H1 (cell line): ENCODE data around the gene FXR1. TPM values are rescaled to one million over a fixed set of nuclear protein-coding genes. Genes with fewer than 3 reads are reported as not detected.

ENCODE experiments used
- CTCF ChIA-PET: fragments of 300-600 bp; sonication (Branson Sonifier 250); formaldehyde crosslinking; loops from one replicate; lab custom pipeline; 2021; ENCODE audit not compliant: partially characterized antibody; lab: Charles Lee
- POLR2A ChIA-PET: fragments of 300-600 bp; sonication (Branson Sonifier 250); formaldehyde crosslinking; loops from one replicate; lab custom pipeline; 2021; ENCODE audit warnings: inconsistent platforms; ENCODE audit not compliant: partially characterized antibody; lab: Charles Lee
- DNase-seq, 2 experiments: peaks; one replicate each; pipeline versions ENCODE4 v3.0.0 to v3.0.0-alpha.2; 2010 to 2022; ENCODE audit warnings: low spot score in 2 of 2, low read depth in 1 of 2, mixed read lengths in 1 of 2
- FAIRE-seq: peaks from 2 replicates; lab custom pipeline; 2011; peaks lifted over from hg19 to GRCh38; lab: Jason Lieb, UNC
- H2AFZ ChIP-seq: 2 replicates; pipeline ENCODE4 v1.8.1; 2012; ENCODE audit warnings: low read length, inconsistent platforms
- H2AK5ac ChIP-seq: 2 replicates; pipeline ENCODE4 v1.6.1; 2013; ENCODE audit warnings: low read depth, low read length
- H2BK120ac ChIP-seq: replicated peaks from 2 replicates; pipeline ENCODE3; 2013; ENCODE audit warnings: low read depth, low read length, inconsistent platforms
- H2BK12ac ChIP-seq: 2 replicates; pipeline ENCODE4 v1.6.1; 2013; ENCODE audit warnings: low read depth, low read length
- H2BK15ac ChIP-seq: 2 replicates; pipeline ENCODE4 v1.6.1; 2013; ENCODE audit warnings: low read length
- H2BK20ac ChIP-seq: 2 replicates; pipeline ENCODE4 v1.6.1; 2013; ENCODE audit warnings: low read length
- H2BK5ac ChIP-seq: 2 replicates; pipeline ENCODE4 v1.6.1; 2013; ENCODE audit warnings: low read depth, low read length
- H3K14ac ChIP-seq: 2 replicates; pipeline ENCODE4 v1.6.1; 2013; ENCODE audit warnings: inconsistent platforms; ENCODE audit not compliant: insufficient read length
- H3K18ac ChIP-seq: 2 replicates; pipeline ENCODE4 v1.6.1; 2013; ENCODE audit warnings: low read length; ENCODE audit errors: extremely low read depth
- H3K23ac ChIP-seq: 2 replicates; pipeline ENCODE4 v1.6.1; 2013; ENCODE audit warnings: inconsistent platforms; ENCODE audit not compliant: insufficient read length
- H3K23me2 ChIP-seq: 2 replicates; pipeline ENCODE4 v1.6.1; 2013; ENCODE audit warnings: low read depth, low read length
- H3K27ac ChIP-seq: 2 replicates; pipeline ENCODE4 v1.6.1; 2011; ENCODE audit warnings: low read depth, low read length, inconsistent platforms
- H3K27me3 ChIP-seq, 4 experiments: replicated peaks in 1 of 4; 1 replicate in 1 of 4; 2 replicates in 3 of 4; pipeline versions ENCODE4 v1.6.1 to v1.8.1; 2011 to 2013; ENCODE audit warnings: low read length in 3 of 4, mild to moderate bottlenecking in 3 of 4, inconsistent platforms in 2 of 4, mixed read lengths in 2 of 4, moderate library complexity in 1 of 4; ENCODE audit not compliant: control insufficient read depth in 3 of 4, insufficient read depth in 3 of 4; ENCODE audit errors: extremely low read depth in 1 of 4
- H3K36me3 ChIP-seq, 4 experiments: 2 replicates each; pipeline versions ENCODE4 v1.6.1 to v1.8.1; 2011 to 2013; ENCODE audit warnings: mild to moderate bottlenecking in 4 of 4, low read length in 3 of 4, moderate library complexity in 2 of 4, control low read depth in 1 of 4, inconsistent platforms in 1 of 4; ENCODE audit not compliant: insufficient read depth in 4 of 4, control insufficient read depth in 2 of 4
- H3K4ac ChIP-seq: replicated peaks from 2 replicates; pipeline ENCODE3; 2013; ENCODE audit warnings: low read length, low read depth, mixed read lengths, inconsistent platforms; ENCODE audit not compliant: insufficient read length
- H3K4me1 ChIP-seq, 4 experiments: replicated peaks in 1 of 4; 1 replicate in 1 of 4; 2 replicates in 3 of 4; pipeline versions ENCODE4 v1.6.1 to v1.8.1; 2011 to 2013; ENCODE audit warnings: low read length in 3 of 4, inconsistent platforms in 2 of 4, mixed read lengths in 1 of 4; ENCODE audit not compliant: insufficient read depth in 4 of 4, control insufficient read depth in 3 of 4
- H3K4me2 ChIP-seq, 2 experiments: 2 replicates each; pipeline versions ENCODE4 v1.6.1 to v1.8.1; 2011 to 2013; ENCODE audit warnings: low read depth in 2 of 2, low read length in 2 of 2, control low read depth in 1 of 2, inconsistent platforms in 1 of 2, mild to moderate bottlenecking in 1 of 2; ENCODE audit not compliant: insufficient read depth in 1 of 2
- H3K4me3 ChIP-seq, 4 experiments: fragments of 200-600, 300-600 bp in 1 of 4; sonication (generic), shearing (Covaris generic), sonication (Bioruptor Twin) in 1 of 4; 2 replicates each; pipeline versions ENCODE4 v1.5.1 to v1.8.1; 2011 to 2016; ENCODE audit warnings: low read length in 4 of 4, low read depth in 3 of 4, control low read depth in 2 of 4, inconsistent platforms in 2 of 4, mild to moderate bottlenecking in 2 of 4, mixed read lengths in 1 of 4, moderate library complexity in 1 of 4; ENCODE audit not compliant: insufficient read depth in 2 of 4; ENCODE audit errors: extremely low read depth in 1 of 4
- H3K56ac ChIP-seq: replicated peaks from 2 replicates; pipeline ENCODE3; 2013; ENCODE audit warnings: low read depth, mild to moderate bottlenecking, mixed read lengths, low read length, inconsistent platforms; ENCODE audit not compliant: insufficient read length
- H3K79me1 ChIP-seq: 2 replicates; pipeline ENCODE4 v1.6.1; 2013; ENCODE audit warnings: low read depth, low read length, control low read depth
- H3K79me2 ChIP-seq, 2 experiments: 2 replicates each; pipeline versions ENCODE4 v1.6.1 to v1.8.1; 2012 to 2013; ENCODE audit warnings: low read length in 2 of 2, mild to moderate bottlenecking in 2 of 2, inconsistent platforms in 1 of 2; ENCODE audit not compliant: insufficient read depth in 2 of 2, control insufficient read depth in 1 of 2
- H3K9ac ChIP-seq, 4 experiments: replicated peaks in 1 of 4; 1 replicate in 1 of 4; 2 replicates in 3 of 4; pipeline versions ENCODE4 v1.6.1 to v1.8.1; 2011 to 2013; ENCODE audit warnings: low read depth in 3 of 4, low read length in 3 of 4, control low read depth in 2 of 4, mild to moderate bottlenecking in 2 of 4, moderate library complexity in 2 of 4, inconsistent platforms in 1 of 4; ENCODE audit errors: extremely low read depth in 1 of 4
- H3K9me3 ChIP-seq, 2 experiments: 2 replicates each; pipeline versions ENCODE4 v1.6.1 to v1.8.1; 2012 to 2013; ENCODE audit warnings: mild to moderate bottlenecking in 2 of 2, moderate library complexity in 2 of 2, control low read depth in 1 of 2, inconsistent platforms in 1 of 2, low read depth in 1 of 2, low read length in 1 of 2, mixed read lengths in 1 of 2; ENCODE audit not compliant: insufficient read depth in 2 of 2
- H4K20me1 ChIP-seq, 2 experiments: replicated peaks in 1 of 2; 2 replicates each; pipeline versions ENCODE3 to v1.8.1; 2011 to 2013; ENCODE audit warnings: inconsistent platforms in 2 of 2, low read length in 2 of 2, mild to moderate bottlenecking in 1 of 2; ENCODE audit not compliant: insufficient read depth in 2 of 2, control insufficient read depth in 1 of 2
- H4K5ac ChIP-seq: 2 replicates; pipeline ENCODE4 v1.6.1; 2013; ENCODE audit warnings: low read length, low read depth, mixed read lengths, inconsistent platforms; ENCODE audit not compliant: insufficient read length
- H4K8ac ChIP-seq: 2 replicates; pipeline ENCODE4 v1.8.0; 2013; ENCODE audit warnings: mild to moderate bottlenecking, moderate library complexity, low read length, inconsistent platforms; ENCODE audit not compliant: insufficient read depth; ENCODE audit errors: extremely low read depth
- H4K91ac ChIP-seq: replicated peaks from 2 replicates; pipeline ENCODE3; 2013; ENCODE audit warnings: low read length, mixed read lengths, inconsistent platforms; ENCODE audit not compliant: insufficient read length
- BRCA1 ChIP-seq: IDR thresholded peaks from 2 replicates; pipeline ENCODE4 v1.6.1; 2012; ENCODE audit warnings: low read depth, low read length, improper control_type of control experiment
- CEBPB ChIP-seq: IDR thresholded peaks from 2 replicates; pipeline ENCODE4 v1.6.1; 2012; ENCODE audit warnings: low read depth, low read length
- CREB1 ChIP-seq: IDR thresholded peaks from 2 replicates; pipeline ENCODE4 v1.6.1; 2012; ENCODE audit warnings: inconsistent platforms
- EGR1 ChIP-seq: IDR thresholded peaks from 2 replicates; pipeline ENCODE4 v1.6.1; 2011; ENCODE audit warnings: low read depth, low read length, borderline replicate concordance
- GTF2F1 ChIP-seq: IDR thresholded peaks from 2 replicates; pipeline ENCODE4 v1.6.1; 2012; ENCODE audit warnings: low read depth, low read length, improper control_type of control experiment, borderline replicate concordance
- JUND ChIP-seq: IDR thresholded peaks from 2 replicates; pipeline ENCODE4 v1.6.1; 2011; ENCODE audit warnings: mild to moderate bottlenecking, improper control_type of control experiment, low read length
- KDM4A ChIP-seq: IDR thresholded peaks from one replicate; pipeline ENCODE4 v1.7.1; 2012; ENCODE audit warnings: low read depth, mild to moderate bottlenecking, moderate library complexity, low read length, inconsistent platforms; ENCODE audit not compliant: severe bottlenecking
- NANOG ChIP-seq: IDR thresholded peaks from 2 replicates; pipeline ENCODE4 v1.6.1; 2011; ENCODE audit warnings: low read length, low read depth, mild to moderate bottlenecking, inconsistent platforms; ENCODE audit not compliant: insufficient read depth, poor library complexity, severe bottlenecking
- RBBP5 ChIP-seq: IDR thresholded peaks from 2 replicates; pipeline ENCODE4 v1.7.1; 2012; ENCODE audit warnings: low read depth, mild to moderate bottlenecking, inconsistent platforms, low read length, moderate library complexity, borderline replicate concordance
- SP1 ChIP-seq: IDR thresholded peaks from 2 replicates; pipeline ENCODE4 v1.6.1; 2011; ENCODE audit warnings: low read depth, low read length
- polyA plus RNA-seq, 7 experiments: library from polyadenylated mRNA; depleted of rRNA in 3 of 7; stranded (reverse) in 5 of 7; unstranded in 2 of 7; fragments of >200 nt in 5 of 7; fragments of 200-250 nt in 2 of 7; gene quantifications; 1 replicate in 5 of 7; 2 replicates in 1 of 7; 4 replicates in 1 of 7; pipeline versions ENCODE4 v1.2.1 to v1.2.3, GENCODE V29; 2011 to 2013; ENCODE audit warnings: missing spikeins in 2 of 7, mixed read lengths in 2 of 7
- total RNA-seq: library from RNA; stranded (reverse); fragmentation: NEBNext Ultra II Directional; extraction: Animal tissue kit (Norgen Biotek cat#: 25700); gene quantifications from 2 replicates; pipeline ENCODE4 v1.2.1, GENCODE V29; 2021
- TF ChIP-seq, protein P1 (sequence below), 3 experiments: IDR thresholded peaks; 1 replicate in 2 of 3; 2 replicates in 1 of 3; pipeline versions ENCODE4 v1.5.1 to v1.6.1; 2011; ENCODE audit warnings: low read length in 3 of 3, mild to moderate bottlenecking in 3 of 3, inconsistent platforms in 2 of 3, low read depth in 1 of 3, moderate library complexity in 1 of 3; ENCODE audit not compliant: insufficient read depth in 1 of 3; ENCODE audit errors: control extremely low read depth in 1 of 3

The FXR1 gene
- total and polyA plus RNA-seq, 2 of the 8 experiments (the other 6 are each of a cell fraction or from before 2014, with no cell fraction given): 108 to 283 TPM

DNA sequence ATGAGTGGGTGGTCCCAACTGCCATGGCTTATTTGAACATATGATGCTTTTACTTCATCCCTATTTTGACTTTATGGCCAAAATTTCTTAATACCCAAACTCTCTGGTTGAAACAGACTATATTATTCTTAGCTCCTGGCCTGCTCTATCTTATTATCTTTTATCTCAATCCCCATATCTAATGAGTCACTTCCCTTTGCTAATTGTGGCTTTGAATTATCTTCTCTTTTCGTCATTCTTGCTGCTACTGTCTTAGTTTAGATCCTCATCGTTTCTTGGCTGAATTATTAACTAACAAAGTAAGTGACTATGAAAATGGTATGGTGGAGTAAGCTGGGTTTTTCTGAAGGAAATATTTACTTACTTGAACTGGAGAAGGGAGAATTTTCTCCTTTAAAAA lies 105.2 kb downstream of the FXR1 start (continued):
- no peak for TF ChIP-seq NANOG

DNA sequence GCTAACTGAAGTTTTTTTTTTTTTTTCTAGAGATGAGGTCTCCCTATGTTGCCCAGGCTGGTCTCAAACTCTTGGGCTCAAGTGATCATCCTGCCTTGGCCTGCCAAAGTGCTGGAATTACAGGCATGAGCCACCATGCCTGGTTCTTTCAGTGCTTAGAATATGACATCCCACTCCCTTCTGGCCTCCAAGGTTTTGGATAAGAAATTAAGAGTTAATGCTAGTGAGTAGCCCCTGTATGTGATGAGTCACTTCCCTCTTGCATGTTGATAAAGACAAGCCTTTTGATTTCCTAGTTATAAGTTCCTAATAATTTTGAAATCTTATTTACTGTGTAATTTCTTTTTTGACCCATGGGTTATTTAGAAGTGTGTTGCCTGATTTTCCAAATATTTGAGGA lies 112.7 kb downstream of the FXR1 start:
- H2AK5ac ChIP-seq: no peak overlapping the region
- H3K18ac ChIP-seq: no peak overlapping the region
- no peak overlapping the region for H2BK20ac ChIP-seq
- H4K8ac ChIP-seq: no peak overlapping the region
- H2BK5ac ChIP-seq: no peak overlapping the region
- H3K4ac ChIP-seq: no peak overlapping the region
- no peak overlapping the region for H3K4me3 ChIP-seq
- H2BK12ac ChIP-seq: no peak overlapping the region
- H3K79me1 ChIP-seq: no peaks in the 10 kb centered on the region
- no peaks in the 10 kb centered on the region for H4K20me1 ChIP-seq
- H3K56ac ChIP-seq: no peak overlapping the region
- H2BK15ac ChIP-seq: no peak overlapping the region
- no peaks in the 10 kb centered on the region for H3K79me2 ChIP-seq
- DNase-seq: no peak
- H3K9ac ChIP-seq: no peak overlapping the region
- no peak overlapping the region for H4K5ac ChIP-seq
- H3K27me3 ChIP-seq: no peaks in the 10 kb centered on the region
- H3K14ac ChIP-seq: no peak overlapping the region
- no peaks in the 10 kb centered on the region for H3K23me2 ChIP-seq
- H3K27ac ChIP-seq: no peak overlapping the region
- no peak overlapping the region for H2BK120ac ChIP-seq
- no peak overlapping the region for H4K91ac ChIP-seq
- peaks cover 4 to 5% of the 10 kb centered on the region in 2 experiments; a peak in 2 of 4 replicates for H3K9me3 ChIP-seq
- H2AFZ ChIP-seq: no peak overlapping the region
- no peaks in the 10 kb centered on the region for H3K4me1 ChIP-seq
- CTCF ChIA-PET: no interaction called here
- no peak for FAIRE-seq
- POLR2A ChIA-PET: no interaction called here
- H3K36me3 ChIP-seq: no peaks in the 10 kb centered on the region
- no peak overlapping the region for H3K4me2 ChIP-seq
- H3K23ac ChIP-seq: no peak overlapping the region
- TF ChIP-seq CEBPB: no peak
- TF ChIP-seq, protein P1, sequence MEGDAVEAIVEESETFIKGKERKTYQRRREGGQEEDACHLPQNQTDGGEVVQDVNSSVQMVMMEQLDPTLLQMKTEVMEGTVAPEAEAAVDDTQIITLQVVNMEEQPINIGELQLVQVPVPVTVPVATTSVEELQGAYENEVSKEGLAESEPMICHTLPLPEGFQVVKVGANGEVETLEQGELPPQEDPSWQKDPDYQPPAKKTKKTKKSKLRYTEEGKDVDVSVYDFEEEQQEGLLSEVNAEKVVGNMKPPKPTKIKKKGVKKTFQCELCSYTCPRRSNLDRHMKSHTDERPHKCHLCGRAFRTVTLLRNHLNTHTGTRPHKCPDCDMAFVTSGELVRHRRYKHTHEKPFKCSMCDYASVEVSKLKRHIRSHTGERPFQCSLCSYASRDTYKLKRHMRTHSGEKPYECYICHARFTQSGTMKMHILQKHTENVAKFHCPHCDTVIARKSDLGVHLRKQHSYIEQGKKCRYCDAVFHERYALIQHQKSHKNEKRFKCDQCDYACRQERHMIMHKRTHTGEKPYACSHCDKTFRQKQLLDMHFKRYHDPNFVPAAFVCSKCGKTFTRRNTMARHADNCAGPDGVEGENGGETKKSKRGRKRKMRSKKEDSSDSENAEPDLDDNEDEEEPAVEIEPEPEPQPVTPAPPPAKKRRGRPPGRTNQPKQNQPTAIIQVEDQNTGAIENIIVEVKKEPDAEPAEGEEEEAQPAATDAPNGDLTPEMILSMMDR (IDR thresholded peaks at IDR 0.05; ENCODE audit: control extremely low read depth in 1 of 3, insufficient read depth in 1 of 3, low read depth in 1 of 3, low read length in 3 of 3): no peak
- TF ChIP-seq CREB1: no peak
- no peak for TF ChIP-seq GTF2F1
- no peak for TF ChIP-seq EGR1
- TF ChIP-seq KDM4A: no peak
- no peak for TF ChIP-seq SP1
- TF ChIP-seq RBBP5: no peak
- TF ChIP-seq JUND: no peak
- no peak for TF ChIP-seq BRCA1
